Measurements from ENCODE around the gene ARL15.

Gene ARL15

DNA sequence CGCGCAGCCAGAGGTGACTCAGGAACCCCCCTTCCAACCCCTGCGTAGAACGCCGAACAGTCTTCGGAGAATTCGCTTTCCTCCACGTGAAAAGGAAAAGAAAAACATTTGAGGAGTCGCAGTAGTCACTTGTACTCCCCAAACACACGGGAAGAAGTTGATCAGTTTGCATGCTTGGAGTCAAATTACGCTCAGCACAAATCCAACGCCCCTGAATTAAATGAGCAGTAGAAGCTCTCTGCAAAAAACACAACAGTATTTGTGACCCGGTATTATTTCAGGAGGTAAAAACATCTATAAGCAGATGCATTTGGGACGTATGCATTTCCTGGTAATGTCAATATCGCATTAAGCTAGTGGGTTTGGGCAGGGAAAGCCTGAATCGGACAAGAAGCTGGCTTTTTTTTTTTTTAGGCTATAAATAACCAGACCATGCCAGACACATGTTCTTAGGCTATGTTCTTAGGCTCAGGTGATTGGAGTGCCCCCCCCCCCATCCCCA is 854 bp upstream of the ARL15 start:
- TF ChIP-seq MAX (IDR thresholded peaks at IDR 0.05) = peak; percentile 42
- TF ChIP-seq FOXM1 (IDR thresholded peaks at IDR 0.05; ENCODE audit: borderline replicate concordance, low read depth) = no peak
- no peak for TF ChIP-seq NFIC (IDR thresholded peaks at IDR 0.05)

GRCh38 chr5:54309691-54310432 is 511 bp downstream of the ARL15 start:
- TF ChIP-seq ZBTB7A (IDR thresholded peaks at IDR 0.05; ENCODE audit: low read depth) (no peak), RAD21 (IDR thresholded peaks at IDR 0.05; ENCODE audit: low read depth) (no peak), EGR1 (IDR thresholded peaks at IDR 0.05) (no peak), NFIC (IDR thresholded peaks at IDR 0.05) (no peak), USF1 (IDR thresholded peaks at IDR 0.05) (no peak), CREB1 (IDR thresholded peaks at IDR 0.05; ENCODE audit: low read depth) (no peak), REST (IDR thresholded peaks at IDR 0.05; ENCODE audit: low read depth) (no peak)

DNA sequence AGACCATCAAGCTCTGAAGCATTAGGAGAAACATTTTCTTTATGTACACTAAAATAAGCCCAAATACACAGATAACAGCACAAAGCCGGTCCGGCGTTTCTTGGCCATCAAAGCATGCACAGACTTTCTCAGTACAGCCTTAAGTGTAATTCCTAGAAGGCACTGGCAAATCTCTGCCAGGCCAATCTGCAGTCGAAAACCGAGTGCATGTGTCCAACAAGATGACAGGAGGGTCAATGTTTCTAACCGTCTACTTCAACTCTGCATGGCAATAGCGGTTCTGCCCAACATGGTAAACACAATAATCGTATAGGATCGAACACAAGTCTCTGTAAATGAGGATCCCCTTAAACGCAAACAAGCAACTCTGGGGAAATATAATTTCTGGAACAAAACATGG is 1.1 kb downstream of the ARL15 start:
- TF ChIP-seq YY1 (IDR thresholded peaks at IDR 0.05; ENCODE audit: low read depth) (no peak), RAD21 (IDR thresholded peaks at IDR 0.05; ENCODE audit: low read depth) (no peak), FOXM1 (IDR thresholded peaks at IDR 0.05; ENCODE audit: borderline replicate concordance, low read depth) (no peak), REST (IDR thresholded peaks at IDR 0.05; ENCODE audit: low read depth) (no peak)

DNA sequence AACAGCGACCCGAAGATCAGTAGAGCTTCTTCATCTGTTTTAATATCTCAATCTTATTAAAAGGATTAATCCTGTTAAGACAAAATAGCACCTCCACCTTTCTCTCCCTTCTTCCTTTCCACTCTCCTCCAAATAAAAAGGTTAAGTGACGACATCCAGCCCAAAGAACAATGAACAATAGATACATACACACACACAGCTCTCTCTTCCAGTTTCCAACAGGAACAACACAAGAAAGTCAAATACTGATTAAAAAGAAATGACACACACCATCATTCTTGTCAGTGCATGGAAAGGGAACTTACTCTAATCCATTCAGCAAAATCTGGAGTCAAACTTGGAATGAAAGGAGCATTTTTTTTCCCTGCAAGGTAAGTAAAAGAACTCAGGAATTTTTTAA is 2.8 kb downstream of the ARL15 start:
- TF ChIP-seq CEBPB (IDR thresholded peaks at IDR 0.05) (no peak), ZBTB7A (IDR thresholded peaks at IDR 0.05; ENCODE audit: low read depth) (no peak), EP300 (IDR thresholded peaks at IDR 0.05; ENCODE audit: borderline replicate concordance) (no peak), NFIC (IDR thresholded peaks at IDR 0.05) (no peak), EGR1 (IDR thresholded peaks at IDR 0.05) (no peak), TAF1 (IDR thresholded peaks at IDR 0.05; ENCODE audit: low read depth) (no peak), CREB1 (IDR thresholded peaks at IDR 0.05; ENCODE audit: low read depth) (no peak), TCF12 (IDR thresholded peaks at IDR 0.05; ENCODE audit: low read depth) (no peak), YY1 (IDR thresholded peaks at IDR 0.05; ENCODE audit: low read depth) (no peak), REST (IDR thresholded peaks at IDR 0.05; ENCODE audit: low read depth) (no peak), MAX (IDR thresholded peaks at IDR 0.05) (no peak), TEAD4 (IDR thresholded peaks at IDR 0.05) (no peak), FOXM1 (IDR thresholded peaks at IDR 0.05; ENCODE audit: borderline replicate concordance, low read depth) (no peak), USF1 (IDR thresholded peaks at IDR 0.05) (no peak), RAD21 (IDR thresholded peaks at IDR 0.05; ENCODE audit: low read depth) (no peak)

DNA sequence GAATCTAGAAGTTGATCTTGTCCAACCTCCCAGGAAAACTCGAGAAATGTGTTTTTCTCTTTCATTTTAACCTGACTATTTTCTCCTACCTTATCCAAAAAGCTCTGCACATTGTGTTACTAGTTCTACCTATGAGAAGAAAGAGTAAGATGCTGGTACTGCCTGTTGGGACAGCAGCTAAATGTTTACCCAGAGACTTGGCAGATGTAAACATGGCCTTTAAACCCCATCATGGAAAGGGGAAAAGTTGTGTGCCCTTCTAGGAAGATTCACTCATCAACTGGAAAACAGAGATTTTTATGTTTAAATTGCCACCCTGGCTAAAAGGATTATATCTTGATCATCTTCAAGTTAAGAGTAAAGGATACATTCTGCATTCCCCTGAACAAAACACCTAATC is 3.5 kb downstream of the ARL15 start:
- no peak for TF ChIP-seq CEBPB (IDR thresholded peaks at IDR 0.05)
- TF ChIP-seq EP300 (IDR thresholded peaks at IDR 0.05; ENCODE audit: borderline replicate concordance) = no peak
- TF ChIP-seq ZBTB7A (IDR thresholded peaks at IDR 0.05; ENCODE audit: low read depth) = no peak
- no peak for TF ChIP-seq NFIC (IDR thresholded peaks at IDR 0.05)
- TF ChIP-seq EGR1 (IDR thresholded peaks at IDR 0.05) = no peak
- TF ChIP-seq MAX (IDR thresholded peaks at IDR 0.05) = no peak
- no peak for TF ChIP-seq FOXM1 (IDR thresholded peaks at IDR 0.05; ENCODE audit: borderline replicate concordance, low read depth)
- no peak for TF ChIP-seq USF1 (IDR thresholded peaks at IDR 0.05)
- no peak for TF ChIP-seq CREB1 (IDR thresholded peaks at IDR 0.05; ENCODE audit: low read depth)
- TF ChIP-seq YY1 (IDR thresholded peaks at IDR 0.05; ENCODE audit: low read depth) = no peak
- no peak for TF ChIP-seq REST (IDR thresholded peaks at IDR 0.05; ENCODE audit: low read depth)
- no peak for TF ChIP-seq TEAD4 (IDR thresholded peaks at IDR 0.05)
- no peak for TF ChIP-seq TAF1 (IDR thresholded peaks at IDR 0.05; ENCODE audit: low read depth)

Data from Ishikawa (cell line).